GM23248 (cell line): Measurements from ENCODE around the gene PIGP. TPM values are rescaled to one million over a fixed set of nuclear protein-coding genes. Genes with fewer than 3 reads are reported as not detected.
"Not testable (repeated sequence)": the region's sequence is repeated elsewhere in the genome, so short reads cannot be mapped to it uniquely, and the experiment has no call there.

Experiments used
- DNase-seq: peaks from one replicate; pipeline ENCODE4 v3.0.0-alpha.2; 2015
- H2AFZ ChIP-seq: fragments of 200-600 bp; sonication (generic); 2 replicates; pipeline ENCODE4 v1.6.1; 2016; ENCODE audit warnings: antibody characterized with exemption
- H3F3A ChIP-seq: fragments of 200-600 bp; sonication (generic); 2 replicates; pipeline ENCODE4 v1.6.1; 2016; ENCODE audit warnings: mild to moderate bottlenecking, antibody characterized with exemption, mixed run types; ENCODE audit not compliant: insufficient read depth
- H3K27ac ChIP-seq: fragments of 200-600 bp; sonication (generic); 2 replicates; pipeline ENCODE4 v1.5.1; 2016; ENCODE audit warnings: mild to moderate bottlenecking
- H3K27me3 ChIP-seq: fragments of 200-600 bp; sonication (generic); replicated peaks from 2 replicates; pipeline ENCODE4 v1.6.1; 2016; ENCODE audit warnings: mild to moderate bottlenecking; ENCODE audit not compliant: insufficient read depth
- H3K36me3 ChIP-seq: fragments of 200-600 bp; sonication (generic); 2 replicates; pipeline ENCODE4 v1.6.1; 2016; ENCODE audit warnings: low read depth, mild to moderate bottlenecking
- H3K4me1 ChIP-seq: fragments of 200-600 bp; sonication (generic); 2 replicates; pipeline ENCODE4 v1.6.1; 2016; ENCODE audit warnings: mild to moderate bottlenecking; ENCODE audit not compliant: insufficient read depth
- H3K4me2 ChIP-seq: fragments of 200-600 bp; sonication (generic); one replicate; pipeline ENCODE4 v1.6.1; 2016; ENCODE audit warnings: mild to moderate bottlenecking; ENCODE audit not compliant: unreplicated experiment
- H3K4me3 ChIP-seq: fragments of 200-600 bp; sonication (generic); 2 replicates; pipeline ENCODE4 v1.5.1; 2016; ENCODE audit warnings: mild to moderate bottlenecking
- H3K79me2 ChIP-seq: fragments of 200-600 bp; sonication (generic); 2 replicates; pipeline ENCODE4 v1.6.1; 2016; ENCODE audit warnings: mild to moderate bottlenecking; ENCODE audit not compliant: insufficient read depth
- H3K9ac ChIP-seq: fragments of 200-600 bp; sonication (generic); 2 replicates; pipeline ENCODE4 v1.6.1; 2016; ENCODE audit warnings: mild to moderate bottlenecking
- H3K9me2 ChIP-seq: fragments of 200-600 bp; sonication (generic); 2 replicates; pipeline ENCODE4 v1.6.1; 2016; ENCODE audit warnings: mixed run types, mild to moderate bottlenecking, moderate library complexity; ENCODE audit not compliant: insufficient read depth
- H3K9me3 ChIP-seq: fragments of 200-600 bp; sonication (generic); one replicate; pipeline ENCODE4 v1.6.1; 2017; ENCODE audit warnings: low read depth
- H4K20me1 ChIP-seq: fragments of 200-600 bp; sonication (generic); 2 replicates; pipeline ENCODE4 v1.6.0; 2016; ENCODE audit not compliant: insufficient read depth
- EZH2 ChIP-seq: fragments of 200-600 bp; sonication (generic); IDR thresholded peaks from 2 replicates; pipeline ENCODE4 v1.6.1; 2018; ENCODE audit warnings: antibody characterized with exemption, mild to moderate bottlenecking; ENCODE audit not compliant: insufficient read depth, poor library complexity, severe bottlenecking
- EZH2phosphoT487 ChIP-seq: fragments of 200-600 bp; sonication (generic); IDR thresholded peaks from 2 replicates; pipeline ENCODE4 v1.6.1; 2018; ENCODE audit warnings: antibody characterized with exemption, moderate library complexity, mild to moderate bottlenecking, low read depth; ENCODE audit not compliant: insufficient read depth
- WGBS, 2 experiments: methylation state at CpG; one replicate each; pipeline ENCODE4 v1.1.6; 2015 to 2017; ENCODE audit warnings: low lambda C conversion rate in 2 of 2, low coverage in 1 of 2; ENCODE audit errors: missing lambda C conversion rate in 2 of 2; 5-methylcytosine and 5-hydroxymethylcytosine counted together
- in situ Hi-C: fragments of 300-500 bp; cut with MboI; formaldehyde crosslinking; loops from 2 replicates; pipeline ENCODE4 v1.15.0; 2020
- polyA plus RNA-seq: library from polyadenylated mRNA; unstranded; fragments of >200 nt; fragmentation: Nextera tagmentation; extraction: Ambion mirVana; gene quantifications from 2 replicates; pipeline ENCODE4 v1.2.1, GENCODE V29; 2016
- total RNA-seq: library from RNA; depleted of rRNA; stranded (reverse); fragments of >200 nt; shearing (Covaris generic); gene quantifications from 2 replicates; pipeline ENCODE4 v1.2.3, GENCODE V29; 2014

Gene PIGP
- total and polyA plus RNA-seq, 2 experiments from 2014 or later: 15.1 to 66.9 TPM

- H3K4me3 ChIP-seq: no peak overlapping the region
- H3F3A ChIP-seq: no peaks in the 10 kb centered on the region
- 50 to 51% methylated on average over 9 of the region's 9 CpGs for WGBS, 2 experiments
- no peaks in the 10 kb centered on the region for H3K79me2 ChIP-seq
- H3K9me2 ChIP-seq: no peaks in the 10 kb centered on the region
- no peak overlapping the region for H3K4me2 ChIP-seq
- H4K20me1 ChIP-seq: no peaks in the 10 kb centered on the region
- no peaks in the 10 kb centered on the region for H3K4me1 ChIP-seq
- in situ Hi-C loops: no loop called here
- no peak overlapping the region for H3K27ac ChIP-seq
- H2AFZ ChIP-seq: no peak overlapping the region
- H3K9me3 ChIP-seq: no peaks in the 10 kb centered on the region
- no peaks in the 10 kb centered on the region for H3K36me3 ChIP-seq
- no peak for DNase-seq
- no peaks in the 10 kb centered on the region for H3K27me3 ChIP-seq
- H3K9ac ChIP-seq: no peak overlapping the region
- no peak for TF ChIP-seq EZH2
- no peak for TF ChIP-seq EZH2phosphoT487
Observed at GRCh38 chr21:37039411-37040075, 33.3 kb downstream of the PIGP start.

DNA sequence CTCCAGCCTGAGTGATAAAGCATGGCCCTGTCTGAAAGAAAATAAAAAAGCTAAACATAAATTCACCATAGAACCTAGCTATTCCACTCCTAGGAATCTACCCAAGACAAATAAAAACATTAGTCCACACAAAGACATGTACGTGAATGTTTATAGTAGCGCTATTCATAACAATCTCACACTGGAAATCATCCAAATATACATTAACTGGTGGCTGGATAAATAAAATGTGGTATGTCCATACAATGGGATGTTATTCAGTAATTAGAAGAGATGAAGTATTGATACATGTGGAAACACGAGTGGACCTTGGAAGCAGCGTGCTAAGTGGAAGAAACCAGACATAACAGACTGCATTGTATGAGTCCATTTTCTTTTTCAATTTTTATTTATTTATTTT lies 36.7 kb downstream of the PIGP start:
- H3K4me3 ChIP-seq: no peak overlapping the region
- no peak overlapping the region for H2AFZ ChIP-seq
- no peak overlapping the region for H3K27ac ChIP-seq
- WGBS, 2 experiments: 94 to 95% methylated on average over 4 of the region's 4 CpGs
- no peaks in the 10 kb centered on the region for H3K9me2 ChIP-seq
- no peaks in the 10 kb centered on the region for H3K79me2 ChIP-seq
- no peaks in the 10 kb centered on the region for H3K27me3 ChIP-seq
- H3K4me2 ChIP-seq: no peak overlapping the region
- H3F3A ChIP-seq: peaks cover 8% of the 10 kb centered on the region
- H4K20me1 ChIP-seq: no peaks in the 10 kb centered on the region
- H3K4me1 ChIP-seq: 0 out of 2 replicates have a peak, but pooled peaks cover 5% of the 10 kb centered on the region
- in situ Hi-C loops: no loop called here
- H3K36me3 ChIP-seq: no peaks in the 10 kb centered on the region
- no peaks in the 10 kb centered on the region for H3K9me3 ChIP-seq
- TF ChIP-seq EZH2 (no peak), EZH2phosphoT487 (no peak)
- DNase-seq: no peak
- H3K9ac ChIP-seq: no peak overlapping the region

- H3K27me3 ChIP-seq, H3K9me2 ChIP-seq, H3K9ac ChIP-seq, H4K20me1 ChIP-seq, H3K4me3 ChIP-seq, in situ Hi-C loops, H3K4me1 ChIP-seq, H3F3A ChIP-seq, H2AFZ ChIP-seq, H3K9me3 ChIP-seq, H3K79me2 ChIP-seq, DNase-seq, H3K36me3 ChIP-seq, H3K27ac ChIP-seq, H3K4me2 ChIP-seq: not testable (repeated sequence)
- 64 to 66% methylated on average over 4 of the region's 4 CpGs for WGBS, 2 experiments
Observed at GRCh38 chr21:37034394-37034793, 38.5 kb downstream of the PIGP start.

- no peak for TF ChIP-seq EZH2phosphoT487
- Histone ChIP-seq H2AFZ (no peak overlapping the region), H3K79me2 (no peaks in the 10 kb centered on the region), H3K9me2 (no peaks in the 10 kb centered on the region), H3K27ac (no peak overlapping the region), H3F3A (peaks cover 8% of the 10 kb centered on the region), H3K27me3 (no peaks in the 10 kb centered on the region), H3K36me3 (no peaks in the 10 kb centered on the region), H3K9me3 (no peaks in the 10 kb centered on the region), H3K4me1 (0 out of 2 replicates have a peak, but pooled peaks cover 5% of the 10 kb centered on the region), H3K9ac (no peak overlapping the region), H3K4me3 (no peak overlapping the region), H4K20me1 (no peaks in the 10 kb centered on the region), H3K4me2 (peak overlapping the region; percentile 19)
- in situ Hi-C loops: no loop called here
- WGBS, 2 experiments: 5 to 7% methylated on average over 4 of the region's 4 CpGs
- DNase-seq: peak; percentile 87
Observed at GRCh38 chr21:37032877-37033471, 39.9 kb downstream of the PIGP start.
